NCI-H2029 treated with DMSO at 0.1 percent for 48 hours (cell line): ENCODE measurements around the gene ZC3H6.
A peak's percentile ranks its signal among the peaks of the same experiment; 100 is the strongest.

ENCODE experiments used
- DNase-seq: peaks from one replicate; lab custom pipeline; 2025; lab: John Stamatoyannopoulos, UW

Gene ZC3H6, protein sequence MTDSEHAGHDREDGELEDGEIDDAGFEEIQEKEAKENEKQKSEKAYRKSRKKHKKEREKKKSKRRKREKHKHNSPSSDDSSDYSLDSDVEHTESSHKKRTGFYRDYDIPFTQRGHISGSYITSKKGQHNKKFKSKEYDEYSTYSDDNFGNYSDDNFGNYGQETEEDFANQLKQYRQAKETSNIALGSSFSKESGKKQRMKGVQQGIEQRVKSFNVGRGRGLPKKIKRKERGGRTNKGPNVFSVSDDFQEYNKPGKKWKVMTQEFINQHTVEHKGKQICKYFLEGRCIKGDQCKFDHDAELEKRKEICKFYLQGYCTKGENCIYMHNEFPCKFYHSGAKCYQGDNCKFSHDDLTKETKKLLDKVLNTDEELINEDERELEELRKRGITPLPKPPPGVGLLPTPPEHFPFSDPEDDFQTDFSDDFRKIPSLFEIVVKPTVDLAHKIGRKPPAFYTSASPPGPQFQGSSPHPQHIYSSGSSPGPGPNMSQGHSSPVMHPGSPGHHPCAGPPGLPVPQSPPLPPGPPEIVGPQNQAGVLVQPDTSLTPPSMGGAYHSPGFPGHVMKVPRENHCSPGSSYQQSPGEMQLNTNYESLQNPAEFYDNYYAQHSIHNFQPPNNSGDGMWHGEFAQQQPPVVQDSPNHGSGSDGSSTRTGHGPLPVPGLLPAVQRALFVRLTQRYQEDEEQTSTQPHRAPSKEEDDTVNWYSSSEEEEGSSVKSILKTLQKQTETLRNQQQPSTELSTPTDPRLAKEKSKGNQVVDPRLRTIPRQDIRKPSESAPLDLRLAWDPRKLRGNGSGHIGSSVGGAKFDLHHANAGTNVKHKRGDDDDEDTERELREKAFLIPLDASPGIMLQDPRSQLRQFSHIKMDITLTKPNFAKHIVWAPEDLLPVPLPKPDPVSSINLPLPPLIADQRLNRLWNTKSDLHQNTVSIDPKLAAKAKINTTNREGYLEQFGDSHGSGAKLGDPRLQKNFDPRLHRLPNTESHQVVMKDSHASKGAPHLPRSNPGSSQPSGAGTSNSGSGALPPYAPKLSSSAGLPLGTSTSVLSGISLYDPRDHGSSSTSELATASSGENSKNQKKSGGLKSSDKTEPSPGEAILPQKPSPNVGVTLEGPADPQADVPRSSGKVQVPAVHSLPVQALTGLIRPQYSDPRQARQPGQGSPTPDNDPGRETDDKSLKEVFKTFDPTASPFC

DNA sequence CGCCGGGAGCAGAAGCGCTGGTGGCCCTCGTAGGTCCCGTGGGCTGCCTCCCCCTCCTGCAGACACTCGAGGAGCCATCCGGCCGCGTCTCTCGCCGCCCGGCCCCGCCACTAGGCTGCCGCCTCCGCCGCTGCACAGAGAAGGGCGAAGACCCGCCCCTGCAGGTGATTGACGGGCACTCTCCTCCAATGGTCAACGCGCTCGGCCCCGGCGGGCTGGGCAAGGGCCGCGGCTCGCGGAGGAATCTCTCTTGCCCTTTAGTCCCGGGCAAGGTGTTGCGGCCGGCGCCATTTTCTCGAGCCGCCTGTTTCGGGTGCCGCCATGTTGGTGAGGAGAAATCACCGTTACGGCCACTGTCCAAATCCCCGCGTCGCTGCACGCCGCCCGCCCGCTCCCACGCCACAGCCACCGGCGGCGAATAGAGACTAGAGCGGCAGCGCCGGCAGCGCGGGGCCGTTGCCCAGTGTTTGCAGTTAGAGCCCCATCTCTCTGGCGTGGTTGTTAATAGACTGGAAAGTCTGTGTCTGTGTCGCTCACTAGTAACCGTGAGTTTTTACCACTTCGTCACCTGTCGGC lies at the start of gene ZC3H6:
Gene ZC3H6, plus strand, starts transcription at position 287 of the 576 bp plus-strand sequence. CDS start 398 bp downstream, outside the sequence.
- peak; percentile 82 for DNase-seq

GRCh38 chr2:112229348-112229747 lies 46.0 kb upstream of the ZC3H6 start:
- DNase-seq, result no peak

DNA sequence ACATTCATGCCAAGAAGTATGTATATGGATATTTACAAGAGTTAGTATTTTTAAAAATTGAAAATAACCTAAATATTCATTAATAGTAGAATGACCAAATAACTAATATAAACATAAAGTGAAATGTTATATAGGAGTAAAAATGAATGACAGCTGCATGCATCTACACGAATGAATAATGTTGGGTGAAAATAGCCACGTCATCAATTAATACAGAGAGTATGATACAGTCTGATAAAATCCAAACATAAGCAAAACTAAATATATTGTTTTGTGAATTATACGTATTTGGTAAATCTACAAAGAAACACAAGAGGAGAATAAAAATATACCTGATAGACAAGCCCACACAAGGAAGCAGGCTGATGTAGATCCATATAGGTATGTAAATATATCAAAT lies 45.0 kb upstream of the ZC3H6 start:
- no peak for DNase-seq

GRCh38 chr2:112239862-112240261 lies 35.5 kb upstream of the ZC3H6 start:
- DNase-seq, result no peak

GRCh38 chr2:112242384-112242783 lies 33.0 kb upstream of the ZC3H6 start:
- peak; percentile 19 for DNase-seq

- no peak for DNase-seq
Observed at GRCh38 chr2:112243233-112243632, 32.2 kb upstream of the ZC3H6 start.

DNA sequence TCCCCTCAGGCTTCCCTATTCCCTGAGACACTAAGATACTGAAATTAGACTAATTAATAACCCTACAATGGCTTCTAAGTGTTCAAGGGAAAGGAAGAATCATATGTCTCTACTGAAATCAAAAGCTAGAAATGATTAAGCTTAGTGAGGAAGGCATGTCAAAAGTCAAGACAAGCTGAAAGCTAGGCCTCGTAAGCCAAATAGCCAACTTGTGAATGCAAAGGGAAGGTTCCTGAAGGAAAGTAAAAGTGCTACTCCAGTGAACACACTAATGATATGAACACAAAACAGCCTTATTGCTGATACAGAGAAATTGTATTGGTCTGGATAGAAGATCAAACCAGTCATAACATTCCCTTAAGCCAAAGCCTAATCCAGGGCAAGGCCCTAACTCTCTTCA lies 30.5 kb upstream of the ZC3H6 start:
- no peak for DNase-seq

- DNase-seq, result no peak
Observed at GRCh38 chr2:112251271-112251670, 24.1 kb upstream of the ZC3H6 start.

DNA sequence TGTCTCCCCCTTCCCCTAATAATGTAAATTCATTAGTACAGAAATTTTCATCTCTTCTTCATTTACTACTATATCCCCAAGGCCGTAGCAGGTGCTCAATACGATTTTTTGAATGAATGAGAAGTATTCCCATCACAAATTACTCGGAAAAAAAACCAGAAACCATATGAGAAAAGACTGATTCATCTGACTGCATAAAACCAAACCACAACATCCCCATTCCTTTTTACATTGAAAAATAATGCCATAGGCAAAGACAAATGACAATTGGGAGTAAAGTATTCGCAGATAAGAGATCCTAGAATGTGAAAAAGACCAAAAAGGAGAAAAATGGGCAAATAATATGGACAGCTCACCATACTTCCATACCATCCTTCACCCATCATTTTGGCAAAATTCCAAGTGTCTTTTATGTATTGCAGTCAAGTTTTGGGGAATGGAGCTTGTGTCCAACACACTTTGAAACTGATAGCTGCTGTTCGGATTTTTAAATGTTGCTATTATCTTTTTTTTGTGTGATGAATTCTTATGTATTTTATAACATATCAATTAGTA lies 22.1 kb upstream of the ZC3H6 start:
- DNase-seq, result no peak

- peak; percentile 51 for DNase-seq
Observed at GRCh38 chr2:112254466-112255240, 20.7 kb upstream of the ZC3H6 start, which contains the start of gene ZC3H8. TSS of gene ZC3H8 (minus strand) at chr2:112255042. CDS start at chr2:112254981, 61 bp downstream.

DNA sequence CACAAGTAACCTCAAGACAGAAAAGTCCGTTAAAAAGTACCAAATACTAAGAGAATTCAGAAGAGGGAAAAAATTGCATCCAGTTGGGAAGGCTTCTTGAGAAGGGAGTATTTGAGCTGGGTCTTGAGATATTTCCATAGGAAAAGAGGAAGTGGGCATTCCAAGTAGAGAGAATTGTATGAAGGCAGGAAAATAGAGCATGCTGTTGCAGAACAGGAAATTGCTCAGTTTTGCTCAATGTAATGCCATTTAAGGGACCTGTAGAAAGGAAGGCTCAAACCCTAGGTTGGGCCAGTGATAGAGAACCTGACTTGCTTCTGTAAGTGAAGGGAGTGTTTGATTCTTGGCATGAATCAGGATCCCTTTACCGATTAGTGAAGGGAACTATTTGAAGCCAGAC lies 19.5 kb upstream of the ZC3H6 start:
- no peak for DNase-seq

GRCh38 chr2:112256654-112257053 lies 18.7 kb upstream of the ZC3H6 start:
- no peak for DNase-seq

- DNase-seq, result no peak
Observed at GRCh38 chr2:112257575-112257974, 17.8 kb upstream of the ZC3H6 start.

DNA sequence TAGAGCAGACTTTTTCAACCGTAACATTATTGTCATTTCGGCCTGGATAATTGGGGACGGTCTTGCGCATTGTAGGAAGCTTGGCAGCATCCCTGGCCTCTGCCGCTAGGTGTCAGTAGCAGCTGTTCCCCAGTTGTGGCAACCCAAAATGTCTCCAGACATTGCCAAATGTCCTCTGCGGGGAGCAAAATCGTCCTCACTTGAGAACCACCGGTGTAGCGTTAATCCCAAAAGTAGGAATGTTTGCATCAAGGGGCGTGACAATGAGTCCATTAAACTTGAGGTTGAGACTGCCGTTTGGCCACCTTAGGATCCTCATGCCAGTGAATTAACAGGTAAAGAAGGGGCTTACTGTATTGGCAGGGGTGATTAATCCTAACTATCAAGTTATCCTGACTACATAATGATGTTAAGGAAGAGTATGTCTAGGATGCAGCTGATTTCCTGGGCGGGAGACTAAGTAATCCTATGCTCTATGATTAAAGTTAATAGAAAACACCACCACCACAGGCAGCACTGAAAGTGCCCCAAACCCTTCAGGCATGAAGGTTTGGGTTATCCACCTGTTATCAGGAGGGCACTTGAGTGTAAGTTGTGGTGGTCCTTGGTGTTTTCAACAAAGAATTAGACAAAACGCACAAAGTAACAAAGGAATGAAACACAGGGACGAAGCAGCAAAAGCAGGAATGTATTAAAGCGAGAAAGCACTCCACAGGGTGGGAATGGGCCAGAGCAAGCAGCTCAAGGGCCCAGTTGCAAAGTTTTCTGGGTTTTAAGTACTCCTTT lies 15.7 kb upstream of the ZC3H6 start:
- no peak for DNase-seq

DNA sequence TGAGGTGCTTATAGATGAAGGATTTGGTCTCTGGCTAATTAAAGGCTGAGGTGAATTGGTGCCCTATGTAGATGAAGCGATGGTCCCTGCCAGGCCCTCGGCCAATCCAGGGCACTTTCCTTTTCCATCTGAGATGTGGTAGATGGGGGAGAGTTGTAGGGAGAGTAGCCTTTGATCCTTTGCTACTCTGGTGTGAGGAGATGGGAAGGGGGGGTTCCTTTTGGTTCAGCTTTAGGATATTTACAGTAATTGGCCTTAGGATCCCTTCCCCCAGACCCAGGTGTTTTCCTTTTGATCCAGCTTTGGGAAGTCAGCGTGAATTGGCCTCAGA lies 15.1 kb upstream of the ZC3H6 start:
- no peak for DNase-seq

GRCh38 chr2:112262876-112263275 lies 12.5 kb upstream of the ZC3H6 start:
- DNase-seq, result no peak

DNA sequence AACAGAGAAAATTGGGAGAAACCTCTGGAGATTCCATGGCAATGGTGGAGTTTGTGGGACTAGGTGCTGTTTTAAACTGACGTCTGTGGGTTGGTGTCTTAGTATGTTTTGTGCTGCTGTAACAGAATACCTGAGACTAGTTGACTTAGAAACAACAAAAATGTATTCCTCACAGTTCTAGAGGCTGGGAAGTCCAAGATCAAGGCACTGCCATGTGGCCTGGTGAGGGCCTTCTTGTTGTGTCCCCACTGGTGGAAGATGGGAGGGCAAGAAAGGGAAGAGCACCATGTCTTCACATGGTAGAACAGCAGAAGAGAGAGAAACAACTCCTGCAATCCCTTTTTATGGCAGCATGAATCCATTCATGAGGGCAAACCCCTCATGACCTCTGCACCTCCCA lies 6.8 kb upstream of the ZC3H6 start:
- DNase-seq, result no peak

- no peak for DNase-seq
Observed at GRCh38 chr2:112272669-112273068, 2.7 kb upstream of the ZC3H6 start.

GRCh38 chr2:112273349-112273748 lies 2.0 kb upstream of the ZC3H6 start:
- DNase-seq, result no peak
